Uterine smooth muscle cell (primary cell): ENCODE data around the gene MRM1. TPM values are rescaled to one million over a fixed set of nuclear protein-coding genes. Genes with fewer than 3 reads are reported as not detected.

Experiments
- total RNA-seq: library from RNA; depleted of rRNA; stranded (reverse); fragments of >200 nt; gene quantifications from 2 replicates; pipeline ENCODE4 v1.2.3, GENCODE V29; 2014

Gene MRM1, protein sequence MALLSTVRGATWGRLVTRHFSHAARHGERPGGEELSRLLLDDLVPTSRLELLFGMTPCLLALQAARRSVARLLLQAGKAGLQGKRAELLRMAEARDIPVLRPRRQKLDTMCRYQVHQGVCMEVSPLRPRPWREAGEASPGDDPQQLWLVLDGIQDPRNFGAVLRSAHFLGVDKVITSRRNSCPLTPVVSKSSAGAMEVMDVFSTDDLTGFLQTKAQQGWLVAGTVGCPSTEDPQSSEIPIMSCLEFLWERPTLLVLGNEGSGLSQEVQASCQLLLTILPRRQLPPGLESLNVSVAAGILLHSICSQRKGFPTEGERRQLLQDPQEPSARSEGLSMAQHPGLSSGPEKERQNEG
- 6.5 and 8.0 TPM in 2 replicates for total RNA-seq

GRCh38 chr17:36601303-36602029 lies at the start of gene MRM1:
Gene MRM1, plus strand, starts transcription at chr17:36601583. Its CDS starts 228 bp downstream, at chr17:36601811.

GRCh38 chr17:36591434-36592315 lies 9.7 kb upstream of the MRM1 start, which contains the start of gene DHRS11:
Gene DHRS11, plus strand, starts transcription at chr17:36591879. Its CDS starts 131 bp downstream, at chr17:36592010.

Other genes with a start within 250 kb of the MRM1 start
- not detected in 2 replicates for gene TBC1D3H, start 213.1 kb upstream of the MRM1 start, total RNA-seq
- gene ZNHIT3, start 114.9 kb upstream of the MRM1 start, total RNA-seq, result 22.2 and 23.5 TPM in 2 replicates
- gene MYO19, start 66.7 kb upstream of the MRM1 start, total RNA-seq, result 52.2 and 82.6 TPM in 2 replicates
- gene PIGW, start 66.6 kb upstream of the MRM1 start, total RNA-seq, result 4.6 and 14.1 TPM in 2 replicates
- 82.5 and 85.2 TPM in 2 replicates for gene GGNBP2, start 56.7 kb upstream of the MRM1 start, total RNA-seq
- gene DHRS11, start 9.7 kb upstream of the MRM1 start, total RNA-seq, result 10.1 and 10.5 TPM in 2 replicates